GM11168 (cell line): Measurements from ENCODE around the gene TMEM255A.

Experiments used
- in situ Hi-C: fragments of 300-500 bp; cut with MboI; formaldehyde crosslinking; loops from one replicate; pipeline ENCODE4 v1.12.0; 2022; ENCODE audit warnings: low sequenced_read_pairs; ENCODE audit not compliant: unreplicated experiment

Gene TMEM255A

GRCh38 chrX:120274145-120274544 is 37.1 kb downstream of the TMEM255A start:
- in situ Hi-C loops: no loop called here

- in situ Hi-C loops: no loop called here
These were observed 40.0 kb downstream of the TMEM255A start for GRCh38 chrX:120271218-120271617.

GRCh38 chrX:120270567-120270966 is 40.7 kb downstream of the TMEM255A start:
- in situ Hi-C loops: no loop called here

GRCh38 chrX:120269373-120270035 is 41.8 kb downstream of the TMEM255A start:
- in situ Hi-C loops: no loop called here

- in situ Hi-C loops: no loop called here
These were observed 46.9 kb downstream of the TMEM255A start for GRCh38 chrX:120264341-120264740.

- in situ Hi-C loops: no loop called here
These were observed 48.2 kb downstream of the TMEM255A start for GRCh38 chrX:120262859-120263708.

GRCh38 chrX:120260369-120260768 is 50.9 kb downstream of the TMEM255A start:
- in situ Hi-C loops: no loop called here

- in situ Hi-C loops: no loop called here
These were observed 57.5 kb downstream of the TMEM255A start for GRCh38 chrX:120253784-120254183.

GRCh38 chrX:120251471-120252011 is 59.7 kb downstream of the TMEM255A start:
- in situ Hi-C loops: no loop called here

- in situ Hi-C loops: no loop called here
These were observed 60.6 kb downstream of the TMEM255A start, which contains the start of gene ZBTB33 for GRCh38 chrX:120250522-120251271. TSS of gene ZBTB33 (plus strand) at chrX:120250812. CDS start at chrX:120253416, 2,604 bp downstream.

- in situ Hi-C loops: no loop called here
These were observed 66.3 kb downstream of the TMEM255A start for GRCh38 chrX:120244735-120245498.

GRCh38 chrX:120244395-120244734 is 66.9 kb downstream of the TMEM255A start:
- in situ Hi-C loops: no loop called here

- in situ Hi-C loops: no loop called here
These were observed 68.4 kb downstream of the TMEM255A start for GRCh38 chrX:120242813-120243212.

- in situ Hi-C loops: no loop called here
These were observed 72.3 kb downstream of the TMEM255A start for GRCh38 chrX:120238933-120239332.

- in situ Hi-C loops: no loop called here
These were observed 74.4 kb downstream of the TMEM255A start for GRCh38 chrX:120236687-120237479.

- in situ Hi-C loops: no loop called here
These were observed 76.0 kb downstream of the TMEM255A start for GRCh38 chrX:120235284-120235683.

GRCh38 chrX:120228187-120228908 is 82.9 kb downstream of the TMEM255A start:
- in situ Hi-C loops: no loop called here

GRCh38 chrX:120224388-120224787 is 86.9 kb downstream of the TMEM255A start:
- in situ Hi-C loops: no loop called here
